Limb (tissue), 2 donors: Measurements from ENCODE around the gene MAML1.
A peak's percentile ranks its signal among the peaks of the same experiment; 100 is the strongest.

Experiments
- DNase-seq, 2 donors: peaks; one replicate each; pipeline ENCODE4 v3.0.0-alpha.2; 2016; ENCODE audit errors: extremely low spot score in 2 of 2

Gene MAML1

DNA sequence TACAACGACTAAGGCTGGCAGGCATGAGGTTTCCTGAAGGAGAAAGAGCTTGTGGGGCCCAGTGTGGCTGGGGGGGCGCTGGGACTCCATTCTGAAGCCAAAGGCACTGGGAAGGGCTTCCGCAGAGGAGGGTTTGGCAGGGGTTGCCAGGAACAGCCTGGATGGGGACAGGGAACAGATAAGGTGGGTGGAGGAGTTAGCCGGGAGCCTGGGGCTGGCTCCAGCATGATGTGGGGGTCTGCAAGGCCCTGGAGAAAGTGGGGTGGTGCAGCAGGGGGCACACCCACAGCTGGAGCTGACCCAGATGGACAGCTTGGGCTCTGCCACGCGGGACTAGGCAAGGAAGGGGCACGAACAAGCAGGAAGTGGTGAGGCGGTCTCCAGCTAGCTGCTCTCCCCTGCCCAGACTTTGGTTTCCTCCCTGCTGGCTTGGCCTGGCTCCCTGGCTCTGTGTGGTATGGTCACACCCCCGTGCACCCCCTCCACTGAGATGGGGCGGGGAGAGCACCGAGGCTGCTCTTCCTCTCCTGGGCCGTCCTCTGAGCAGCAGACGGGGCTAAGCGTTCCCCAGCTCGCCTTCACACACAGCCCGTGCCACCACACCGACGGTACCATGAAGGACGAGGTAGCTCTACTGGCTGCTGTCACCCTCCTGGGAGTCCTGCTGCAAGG is 61.0 kb downstream of the MAML1 start, which contains the start of gene LTC4S:
Gene LTC4S, plus strand, starts transcription at position 519 of the 672 bp plus-strand sequence. Its CDS starts 95 bp downstream, at position 614.
- peak; percentile 34 to 59 for DNase-seq

GRCh38 chr5:179794171-179794570 is 61.5 kb downstream of the MAML1 start:
- peak in 1 of 2 donors; percentile 34 for DNase-seq

DNA sequence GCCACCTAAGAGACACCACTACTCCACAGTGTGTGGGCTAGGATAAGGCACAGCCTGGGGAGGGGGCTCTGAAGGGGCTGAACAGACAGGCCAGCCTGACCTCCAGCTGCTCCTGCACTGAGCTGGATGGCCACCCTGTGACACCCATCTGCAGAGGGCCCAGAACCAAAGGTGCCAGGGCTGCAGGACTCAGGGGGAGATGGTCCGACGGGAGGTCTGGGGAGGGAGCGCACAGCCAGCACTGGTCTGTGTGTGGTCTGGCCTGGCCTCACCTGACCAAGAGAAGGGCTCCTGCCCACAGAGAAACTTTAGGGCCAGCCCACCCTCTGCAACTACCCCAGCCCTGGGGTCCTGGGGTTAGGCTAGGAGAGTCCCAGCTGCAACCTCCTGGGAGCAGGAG is 62.0 kb downstream of the MAML1 start:
- DNase-seq: no peak

- DNase-seq: peak in 1 of 2 donors; percentile 59
Observed at GRCh38 chr5:179795049-179795862, 62.6 kb downstream of the MAML1 start.

- peak; percentile 62 to 85 for DNase-seq
Observed at GRCh38 chr5:179795863-179796833, 63.5 kb downstream of the MAML1 start.

DNA sequence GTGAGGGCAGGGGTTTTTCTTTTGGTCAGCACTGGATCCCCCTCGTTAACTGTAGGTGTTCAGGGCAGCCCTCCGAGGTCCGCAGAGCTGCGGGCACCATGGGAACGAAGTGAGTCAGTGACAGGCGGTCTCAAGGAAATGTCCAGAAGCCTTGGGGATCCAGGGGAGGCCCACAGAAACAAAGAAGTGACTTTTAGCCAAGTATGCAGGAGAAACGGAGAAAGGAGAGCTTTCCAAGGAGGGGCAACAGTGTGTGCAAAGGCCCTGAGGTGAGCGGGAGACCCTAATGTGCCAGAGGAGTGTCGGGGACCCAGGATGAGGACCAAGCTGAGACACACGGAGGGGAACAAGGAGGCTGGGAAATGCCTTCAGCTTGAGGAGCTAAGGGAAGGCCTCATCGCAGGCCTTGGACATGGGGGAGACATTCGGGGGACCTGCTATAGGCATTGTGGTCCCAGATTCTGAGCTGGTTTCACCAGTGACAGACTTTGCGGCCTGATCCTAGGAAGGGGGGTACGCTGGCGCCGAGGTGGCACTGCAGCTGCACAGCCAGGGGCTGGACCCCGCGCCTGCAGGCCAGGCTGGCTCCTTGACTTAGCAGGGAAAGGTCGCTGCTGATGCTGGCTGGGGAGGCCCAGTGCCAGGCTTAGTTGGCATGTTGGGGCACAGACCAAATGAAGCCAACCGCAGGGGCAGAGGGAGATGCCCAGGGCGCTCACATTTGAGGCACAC is 64.4 kb downstream of the MAML1 start:
- DNase-seq: no peak

- no peak for DNase-seq
Observed at GRCh38 chr5:179797741-179798140, 65.1 kb downstream of the MAML1 start.

GRCh38 chr5:179798144-179798770 is 65.6 kb downstream of the MAML1 start:
- DNase-seq: no peak

GRCh38 chr5:179798771-179799643 is 66.4 kb downstream of the MAML1 start:
- DNase-seq: no peak

- no peak for DNase-seq
Observed at GRCh38 chr5:179799644-179799973, 67.0 kb downstream of the MAML1 start.

DNA sequence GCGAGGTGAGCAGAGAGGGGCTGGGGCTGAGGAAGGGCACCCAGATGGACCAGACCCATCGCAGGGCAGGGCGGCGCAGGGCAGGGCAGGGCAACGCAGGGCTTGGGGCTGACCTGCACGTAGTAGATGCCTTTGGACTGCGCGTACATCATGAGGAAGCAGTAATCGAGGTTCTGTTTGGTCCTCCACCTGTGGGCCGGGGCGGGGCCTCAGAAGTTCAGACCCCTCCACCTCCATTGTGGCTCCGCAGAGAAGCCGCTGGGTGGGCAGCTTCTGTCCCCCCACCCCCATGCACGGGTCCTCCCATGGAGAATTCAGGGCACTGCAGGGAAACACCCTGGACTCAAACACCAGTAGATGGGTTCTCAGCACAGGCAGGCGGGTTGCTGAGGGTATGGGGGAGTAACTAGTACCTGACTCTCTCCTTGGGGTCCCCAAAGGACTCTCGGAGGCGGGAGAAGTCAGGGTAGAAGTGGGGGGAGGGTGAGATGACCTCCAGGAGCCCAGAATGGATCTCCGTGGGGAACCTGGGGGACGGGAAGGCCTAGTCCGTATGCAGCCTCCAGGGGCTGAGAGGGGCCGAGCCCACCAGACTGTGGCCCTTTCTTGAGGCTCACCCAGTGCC is 67.6 kb downstream of the MAML1 start:
- no peak for DNase-seq

DNA sequence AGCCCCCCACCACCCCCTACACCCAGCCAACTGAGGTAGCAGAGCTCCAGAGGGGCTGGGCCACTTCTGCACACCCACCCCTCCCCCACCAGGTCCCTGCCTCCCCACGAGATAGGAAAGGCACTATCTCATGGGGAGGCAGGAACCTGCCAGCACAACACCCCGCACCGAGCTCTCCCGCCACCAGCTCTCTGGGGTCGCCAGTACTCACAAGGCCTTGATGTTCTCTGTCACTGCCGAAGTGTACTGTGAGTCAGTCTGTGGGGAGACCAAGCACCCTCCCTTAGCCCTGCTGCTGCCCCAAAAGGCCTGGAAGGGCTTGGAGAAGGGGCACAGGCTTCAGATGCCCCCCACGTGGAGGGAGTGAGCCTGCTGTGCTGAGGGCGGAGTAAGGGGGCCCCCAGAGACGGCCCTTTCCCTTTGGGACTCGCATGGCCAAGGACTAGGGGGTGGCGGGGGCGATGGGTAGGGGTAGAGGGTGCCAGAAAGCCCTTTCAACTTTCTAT is 68.1 kb downstream of the MAML1 start:
- no peak for DNase-seq

- DNase-seq: peak; percentile 44 to 82
Observed at GRCh38 chr5:179801304-179802206, 68.9 kb downstream of the MAML1 start.

DNA sequence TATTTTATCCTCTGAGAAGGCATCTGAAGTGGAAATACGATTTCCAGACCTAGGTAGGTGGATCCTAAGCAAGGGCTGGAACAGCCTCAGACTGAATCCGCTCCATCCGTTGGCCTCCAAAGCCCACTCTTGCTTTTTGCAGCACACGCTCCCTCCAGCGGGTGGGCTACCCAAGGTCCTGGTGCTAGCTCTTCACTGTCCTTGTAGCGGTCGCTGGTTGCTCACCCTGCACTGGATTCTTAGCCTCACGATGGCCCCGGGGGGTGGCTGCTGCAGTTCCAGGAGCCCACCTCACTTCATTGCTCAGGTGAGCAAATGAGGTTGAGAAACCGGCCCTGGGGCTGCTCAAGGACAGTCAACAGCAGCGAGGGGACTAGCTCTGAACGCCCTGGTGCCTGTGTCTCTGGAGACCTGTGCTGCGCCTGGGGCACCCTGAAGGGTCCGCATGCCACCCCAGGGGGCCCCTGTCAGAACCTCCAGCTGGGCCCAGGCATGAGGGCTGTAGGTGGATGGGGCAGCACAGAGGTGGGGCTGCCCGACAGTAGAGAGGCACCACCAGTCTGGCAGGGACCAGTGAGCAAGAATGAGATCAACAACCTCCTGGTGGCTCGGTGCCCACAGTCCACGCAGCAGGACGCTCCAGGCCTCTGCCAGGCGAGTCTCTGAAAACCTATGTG is 69.7 kb downstream of the MAML1 start:
- no peak for DNase-seq

- DNase-seq: no peak
Observed at GRCh38 chr5:179802950-179803562, 70.4 kb downstream of the MAML1 start.

DNA sequence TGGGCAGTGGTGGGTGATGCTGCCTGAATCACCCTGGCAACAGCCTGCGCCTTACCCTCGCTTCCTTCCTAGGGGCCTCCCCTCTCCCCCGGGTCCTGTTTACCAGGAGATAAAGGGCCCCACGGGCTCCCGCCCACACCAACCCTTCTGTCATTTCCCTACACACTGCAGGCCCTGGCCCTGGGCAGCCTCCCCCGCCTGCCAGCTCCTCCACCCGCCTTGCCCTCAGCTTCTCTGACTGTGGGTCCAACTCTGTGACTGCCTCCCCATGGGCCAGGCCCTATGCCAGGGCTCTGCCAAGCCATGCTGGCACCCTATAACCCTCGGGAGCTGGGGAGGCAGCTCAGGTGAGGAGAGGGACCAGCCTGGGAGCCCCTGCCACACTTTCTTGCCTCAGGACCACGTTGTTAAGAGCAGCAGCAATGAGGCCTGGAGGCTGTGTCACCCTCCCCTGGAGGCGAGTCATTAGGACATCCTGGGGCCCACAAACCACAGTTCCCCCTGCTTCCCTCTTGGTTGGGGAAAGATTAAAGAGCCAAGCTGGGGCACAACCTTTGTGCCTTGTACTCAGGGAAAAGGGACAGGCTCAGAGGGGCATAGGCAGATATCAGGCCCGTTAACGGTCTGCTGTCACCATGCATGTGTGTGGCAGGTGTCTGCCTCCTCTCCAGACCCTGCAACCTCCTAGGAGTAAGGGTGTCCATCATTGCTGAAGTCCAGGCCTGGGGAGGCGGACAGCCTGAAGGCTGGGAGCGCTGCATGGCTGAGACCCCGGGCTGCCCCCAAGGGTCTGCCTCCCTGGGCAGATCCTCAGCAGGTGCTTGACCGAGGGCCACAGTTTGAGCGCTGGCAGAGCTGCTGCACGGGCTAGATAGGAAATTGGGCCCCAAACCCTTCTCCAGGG is 71.3 kb downstream of the MAML1 start:
- DNase-seq: no peak
